ENCODE measurements around the gene RAB8A. TPM values are rescaled to one million over a fixed set of nuclear protein-coding genes. Genes with fewer than 3 reads are reported as not detected.

Gene RAB8A
- total and polyA plus RNA-seq, 2 experiments from 2014 or later: 53.1 to 59.5 TPM

- Histone ChIP-seq H3K27ac (ENCODE audit: low read depth) (no peak overlapping the region), H2AFZ (no peak overlapping the region), H4K20me1 (replicated peaks; ENCODE audit: insufficient read depth) (no peaks in the 10 kb centered on the region; the same call in 1 of the 2 replicates), H3K4me2 (no peak overlapping the region), H3F3A (replicated peaks; ENCODE audit: low read depth) (no peaks in the 10 kb centered on the region), H3K9me2 (ENCODE audit: insufficient read depth) (no peaks in the 10 kb centered on the region), H3K79me2 (replicated peaks; ENCODE audit: insufficient read depth) (no peaks in the 10 kb centered on the region), H3K27me3 (ENCODE audit: insufficient read depth) (no peaks in the 10 kb centered on the region), H3K4me1 (ENCODE audit: insufficient read depth) (no peaks in the 10 kb centered on the region), H3K4me3 (no peak overlapping the region), H3K36me3 (ENCODE audit: insufficient read depth) (peaks cover 12% of the 10 kb centered on the region)
- Mint-ChIP-seq H3K4me3 (no peak overlapping the region), H3K36me3 (ENCODE audit: low read depth) (peaks cover 63% of the 10 kb centered on the region), H3K27me3 (ENCODE audit: insufficient read depth, low read depth, poor library complexity) (peaks cover 7% of the 10 kb centered on the region), H3K4me1 (no peaks in the 10 kb centered on the region), H3K27ac (no peak overlapping the region), H3K9me3 (no peaks in the 10 kb centered on the region; the same call in 2 of the 3 replicates)
- no peak for DNase-seq (ENCODE audit: low spot score)
- TF ChIP-seq EZH2phosphoT487 (IDR thresholded peaks at IDR 0.05; ENCODE audit: unreplicated experiment) (no peak), EZH2 (IDR thresholded peaks at IDR 0.05; ENCODE audit: low read depth, unreplicated experiment) (no peak), ETS1 (IDR thresholded peaks at IDR 0.05) (no peak), POLR2AphosphoS5 (IDR thresholded peaks at IDR 0.05; ENCODE audit: low read depth) (no peak), ZNF331 (CRISPR knock-in tag; IDR thresholded peaks at IDR 0.05; ENCODE audit: low read depth) (no peak), ZNF462 (CRISPR knock-in tag; IDR thresholded peaks at IDR 0.05) (no peak), CREB1 (CRISPR knock-in tag; IDR thresholded peaks at IDR 0.05; ENCODE audit: low read depth) (no peak), REST (IDR thresholded peaks at IDR 0.05; ENCODE audit: unreplicated experiment) (no peak), STAT1 (IDR thresholded peaks at IDR 0.05; ENCODE audit: unreplicated experiment) (no peak), NANOG (IDR thresholded peaks at IDR 0.05; ENCODE audit: borderline replicate concordance) (no peak)
- ATAC-seq: no peak
These were observed 14.2 kb downstream of the RAB8A start for GRCh38 chr19:16125737-16126495.

All from GM23338 (cell line).